Omental fat pad (tissue), 4 donors: ENCODE data around the gene PPP1R13B. TPM values are rescaled to one million over a fixed set of nuclear protein-coding genes. Genes with fewer than 3 reads are reported as not detected.

Experiments used
- ATAC-seq: fragments of 150-250 bp; one replicate; pipeline ENCODE4 v1.9.1; 2016; ENCODE audit warnings: mild to moderate bottlenecking, moderate library complexity; ENCODE audit not compliant: low FRiP score
- DNase-seq: peaks from one replicate; pipeline ENCODE4 v3.0.0-alpha.2; 2019; ENCODE audit warnings: low spot score
- CTCF ChIP-seq, 3 donors: fragments of 450-650 bp; IDR thresholded peaks; one replicate each; pipeline ENCODE4 v1.5.1; 2016 to 2017; ENCODE audit warnings: antibody characterized with exemption in 3 of 3, mild to moderate bottlenecking in 3 of 3, moderate library complexity in 2 of 3
- total RNA-seq, 4 donors: library from RNA; depleted of rRNA; stranded (reverse); fragments of >200 nt; gene quantifications; one replicate each; pipeline ENCODE4 v1.1.0, GENCODE V29; 2016

PPP1R13B gene
- total RNA-seq, 4 donors from 2014 or later, result 9.7 to 31.1 (median 15.0) TPM

- TF ChIP-seq CTCF (IDR thresholded peaks at IDR 0.05), result no peak
- no peak for DNase-seq
- ATAC-seq, result no peak
These were observed 15.9 kb upstream of the PPP1R13B start for GRCh38 chr14:103863245-103863644.

GRCh38 chr14:103862393-103862782, 15.0 kb upstream of the PPP1R13B start:
- DNase-seq (no peak), ATAC-seq (no peak)
- TF ChIP-seq CTCF (IDR thresholded peaks at IDR 0.05), result no peak

- no peak for ATAC-seq
- DNase-seq, result no peak
- no peak for TF ChIP-seq CTCF (IDR thresholded peaks at IDR 0.05)
These were observed 14.3 kb upstream of the PPP1R13B start for GRCh38 chr14:103861413-103862392.

GRCh38 chr14:103859416-103860202, 12.2 kb upstream of the PPP1R13B start:
- DNase-seq, result no peak
- no peak for TF ChIP-seq CTCF (IDR thresholded peaks at IDR 0.05)
- peak; percentile 21 for ATAC-seq

- DNase-seq, result no peak
- no peak for ATAC-seq
- no peak for TF ChIP-seq CTCF (IDR thresholded peaks at IDR 0.05)
These were observed 10.8 kb upstream of the PPP1R13B start for GRCh38 chr14:103858063-103858781.

- no peak for DNase-seq
- TF ChIP-seq CTCF (IDR thresholded peaks at IDR 0.05), result no peak
- no peak for ATAC-seq
These were observed 9.9 kb upstream of the PPP1R13B start for GRCh38 chr14:103857256-103857655.
